Neural progenitor cell (in vitro differentiated cells): Measurements from ENCODE around the gene MRPL2. TPM values are rescaled to one million over a fixed set of nuclear protein-coding genes. Genes with fewer than 3 reads are reported as not detected.
"Not testable (repeated sequence)": the region's sequence is repeated elsewhere in the genome, so short reads cannot be mapped to it uniquely, and the experiment has no call there.

Experiments
- DNase-seq: peaks from one replicate; pipeline ENCODE4 v3.0.0-alpha.2; 2016; ENCODE audit warnings: low spot score
- H2AFZ ChIP-seq: fragments of 200-600 bp; sonication (generic); replicated peaks from 2 replicates; pipeline ENCODE4 v1.6.1; 2016; ENCODE audit warnings: antibody characterized with exemption
- H3F3A ChIP-seq: fragments of 200-600 bp; sonication (generic); 2 replicates; pipeline ENCODE4 v1.6.1; 2016; ENCODE audit warnings: antibody characterized with exemption, low read depth
- H3K27ac ChIP-seq: fragments of 200-600 bp; sonication (generic); 2 replicates; pipeline ENCODE4 v1.5.1; 2016; ENCODE audit warnings: mild to moderate bottlenecking
- H3K27me3 ChIP-seq: fragments of 200-600 bp; sonication (generic); 2 replicates; pipeline ENCODE4 v1.6.1; 2016; ENCODE audit warnings: mild to moderate bottlenecking, moderate library complexity
- H3K36me3 ChIP-seq: fragments of 200-600 bp; sonication (generic); 2 replicates; pipeline ENCODE4 v1.5.1; 2016
- H3K4me1 ChIP-seq: fragments of 200-600 bp; sonication (generic); 2 replicates; pipeline ENCODE4 v1.6.1; 2016; ENCODE audit warnings: mixed run types
- H3K4me2 ChIP-seq: fragments of 200-600 bp; sonication (generic); 2 replicates; pipeline ENCODE4 v1.6.1; 2016
- H3K4me3 ChIP-seq: fragments of 200-600 bp; sonication (generic); 2 replicates; pipeline ENCODE4 v1.5.1; 2016
- H3K79me2 ChIP-seq: fragments of 200-600 bp; sonication (generic); 2 replicates; pipeline ENCODE4 v1.6.1; 2016; ENCODE audit warnings: low read depth
- H3K9ac ChIP-seq: fragments of 200-600 bp; sonication (generic); 2 replicates; pipeline ENCODE4 v1.6.1; 2016
- H3K9me3 ChIP-seq: fragments of 200-600 bp; sonication (generic); 2 replicates; pipeline ENCODE4 v1.5.1; 2016; ENCODE audit warnings: low read depth
- H4K20me1 ChIP-seq: fragments of 200-600 bp; sonication (generic); 2 replicates; pipeline ENCODE4 v1.6.1; 2016; ENCODE audit warnings: low read depth
- H3K27ac Mint-ChIP-seq: 3 replicates; pipeline ENCODE4 v1.8.0; 2021; ENCODE audit warnings: mixed read lengths
- H3K27me3 Mint-ChIP-seq: 2 replicates; pipeline ENCODE4 v1.8.0; 2022; ENCODE audit warnings: low read depth, mild to moderate bottlenecking, inconsistent platforms, moderate library complexity, mixed read lengths; ENCODE audit not compliant: insufficient read depth
- H3K36me3 Mint-ChIP-seq: 3 replicates; pipeline ENCODE4 v1.8.0; 2021; ENCODE audit warnings: mixed read lengths
- H3K4me1 Mint-ChIP-seq: 3 replicates; pipeline ENCODE4 v1.8.0; 2021; ENCODE audit warnings: mixed read lengths
- H3K4me3 Mint-ChIP-seq: 3 replicates; pipeline ENCODE4 v1.8.0; 2021; ENCODE audit warnings: mild to moderate bottlenecking, moderate library complexity, mixed read lengths
- H3K9me3 Mint-ChIP-seq: 3 replicates; pipeline ENCODE4 v1.8.0; 2020; ENCODE audit warnings: mixed read lengths
- EZH2 ChIP-seq: fragments of 200-600 bp; sonication (generic); IDR thresholded peaks from 2 replicates; pipeline ENCODE4 v1.6.1; 2017; ENCODE audit warnings: antibody characterized with exemption, mild to moderate bottlenecking, moderate library complexity
- EZH2phosphoT487 ChIP-seq: fragments of 200-600 bp; sonication (generic); IDR thresholded peaks from 2 replicates; pipeline ENCODE4 v1.6.1; 2017; ENCODE audit warnings: antibody characterized with exemption
- total RNA-seq: library from RNA; depleted of rRNA; stranded (reverse); fragments of >200 nt; gene quantifications from 2 replicates; pipeline ENCODE4 v1.2.3, GENCODE V29; 2015; ENCODE audit warnings: low replicate concordance
- TF ChIP-seq, protein P1 (sequence below): fragments of 200-600 bp; sonication (generic); IDR thresholded peaks from 2 replicates; pipeline ENCODE4 v1.5.1; 2017; ENCODE audit warnings: antibody characterized with exemption, mild to moderate bottlenecking

Gene MRPL2
- total RNA-seq, 1 donor from 2014 or later, result 20.7 TPM

DNA sequence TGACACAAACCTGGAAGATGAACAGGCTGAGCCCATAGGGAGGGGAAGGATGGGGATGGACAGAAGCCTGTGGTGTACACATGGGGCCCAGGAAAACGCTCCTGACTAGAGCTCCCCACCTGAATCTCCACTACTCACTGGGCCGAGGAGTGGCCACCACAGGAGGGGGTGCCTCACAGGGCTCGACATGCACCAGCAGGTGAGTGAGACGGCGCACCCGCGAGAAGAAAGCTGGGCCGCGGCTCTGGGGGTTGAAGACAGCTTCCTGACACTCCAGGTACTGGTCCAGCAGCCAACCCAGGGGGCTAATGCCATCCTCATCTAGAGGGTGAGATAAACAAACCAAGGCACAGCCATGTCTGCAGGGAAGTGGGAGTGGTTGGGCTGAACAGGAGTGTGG, 15.9 kb downstream of the MRPL2 start:
- Histone ChIP-seq H3K27ac (no peak overlapping the region), H2AFZ (no peak overlapping the region), H3K4me1 (no peaks in the 10 kb centered on the region), H3K27me3 (no peaks in the 10 kb centered on the region), H3K79me2 (no peaks in the 10 kb centered on the region), H3F3A (no peaks in the 10 kb centered on the region), H4K20me1 (no peaks in the 10 kb centered on the region), H3K9ac (no peak overlapping the region), H3K36me3 (no peaks in the 10 kb centered on the region), H3K4me3 (no peak overlapping the region), H3K4me2 (no peak overlapping the region), H3K9me3 (no peaks in the 10 kb centered on the region)
- H3K27ac Mint-ChIP-seq, result no peak overlapping the region
- H3K36me3 Mint-ChIP-seq, result peaks cover 26% of the 10 kb centered on the region
- H3K4me1 Mint-ChIP-seq, result no peaks in the 10 kb centered on the region
- DNase-seq, result no peak
- H3K4me3 Mint-ChIP-seq, result no peak overlapping the region
- H3K27me3 Mint-ChIP-seq, result peaks cover 8% of the 10 kb centered on the region
- TF ChIP-seq, protein P1, sequence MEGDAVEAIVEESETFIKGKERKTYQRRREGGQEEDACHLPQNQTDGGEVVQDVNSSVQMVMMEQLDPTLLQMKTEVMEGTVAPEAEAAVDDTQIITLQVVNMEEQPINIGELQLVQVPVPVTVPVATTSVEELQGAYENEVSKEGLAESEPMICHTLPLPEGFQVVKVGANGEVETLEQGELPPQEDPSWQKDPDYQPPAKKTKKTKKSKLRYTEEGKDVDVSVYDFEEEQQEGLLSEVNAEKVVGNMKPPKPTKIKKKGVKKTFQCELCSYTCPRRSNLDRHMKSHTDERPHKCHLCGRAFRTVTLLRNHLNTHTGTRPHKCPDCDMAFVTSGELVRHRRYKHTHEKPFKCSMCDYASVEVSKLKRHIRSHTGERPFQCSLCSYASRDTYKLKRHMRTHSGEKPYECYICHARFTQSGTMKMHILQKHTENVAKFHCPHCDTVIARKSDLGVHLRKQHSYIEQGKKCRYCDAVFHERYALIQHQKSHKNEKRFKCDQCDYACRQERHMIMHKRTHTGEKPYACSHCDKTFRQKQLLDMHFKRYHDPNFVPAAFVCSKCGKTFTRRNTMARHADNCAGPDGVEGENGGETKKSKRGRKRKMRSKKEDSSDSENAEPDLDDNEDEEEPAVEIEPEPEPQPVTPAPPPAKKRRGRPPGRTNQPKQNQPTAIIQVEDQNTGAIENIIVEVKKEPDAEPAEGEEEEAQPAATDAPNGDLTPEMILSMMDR, result no peak
- TF ChIP-seq EZH2 (no peak), EZH2phosphoT487 (no peak)
- H3K9me3 Mint-ChIP-seq, result no peaks in the 10 kb centered on the region

DNA sequence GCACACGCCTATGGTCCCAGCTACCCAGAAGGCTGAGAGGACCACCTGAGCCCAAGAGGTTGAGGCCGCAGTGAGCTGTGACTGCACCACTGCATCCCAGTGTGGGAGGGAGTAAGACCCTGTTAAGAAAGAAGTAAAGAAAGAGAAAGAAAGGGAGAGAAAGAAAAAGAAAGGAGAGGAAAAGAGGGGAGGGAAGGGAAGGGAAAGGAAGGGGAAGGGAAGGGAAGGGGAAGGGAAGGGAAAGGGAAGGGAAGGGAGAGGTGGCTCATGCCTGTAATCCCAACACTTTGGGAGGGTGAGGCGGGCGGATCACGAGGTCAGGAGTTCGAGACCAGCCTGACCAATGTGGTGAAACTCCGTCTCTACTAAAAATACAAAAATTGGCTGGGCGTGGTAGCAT, 17.8 kb downstream of the MRPL2 start:
- not testable (repeated sequence) for H3K27me3 ChIP-seq, H3K27me3 Mint-ChIP-seq, H3K4me2 ChIP-seq, H3K9ac ChIP-seq, H3K27ac ChIP-seq, H3K4me3 Mint-ChIP-seq, H2AFZ ChIP-seq, H3K9me3 ChIP-seq, H3K27ac Mint-ChIP-seq, DNase-seq, H3F3A ChIP-seq, H3K9me3 Mint-ChIP-seq, H3K4me1 Mint-ChIP-seq, H3K79me2 ChIP-seq, H3K36me3 ChIP-seq, H3K4me3 ChIP-seq, H3K4me1 ChIP-seq, H4K20me1 ChIP-seq
- peaks cover 36% of the 10 kb centered on the region for H3K36me3 Mint-ChIP-seq

DNA sequence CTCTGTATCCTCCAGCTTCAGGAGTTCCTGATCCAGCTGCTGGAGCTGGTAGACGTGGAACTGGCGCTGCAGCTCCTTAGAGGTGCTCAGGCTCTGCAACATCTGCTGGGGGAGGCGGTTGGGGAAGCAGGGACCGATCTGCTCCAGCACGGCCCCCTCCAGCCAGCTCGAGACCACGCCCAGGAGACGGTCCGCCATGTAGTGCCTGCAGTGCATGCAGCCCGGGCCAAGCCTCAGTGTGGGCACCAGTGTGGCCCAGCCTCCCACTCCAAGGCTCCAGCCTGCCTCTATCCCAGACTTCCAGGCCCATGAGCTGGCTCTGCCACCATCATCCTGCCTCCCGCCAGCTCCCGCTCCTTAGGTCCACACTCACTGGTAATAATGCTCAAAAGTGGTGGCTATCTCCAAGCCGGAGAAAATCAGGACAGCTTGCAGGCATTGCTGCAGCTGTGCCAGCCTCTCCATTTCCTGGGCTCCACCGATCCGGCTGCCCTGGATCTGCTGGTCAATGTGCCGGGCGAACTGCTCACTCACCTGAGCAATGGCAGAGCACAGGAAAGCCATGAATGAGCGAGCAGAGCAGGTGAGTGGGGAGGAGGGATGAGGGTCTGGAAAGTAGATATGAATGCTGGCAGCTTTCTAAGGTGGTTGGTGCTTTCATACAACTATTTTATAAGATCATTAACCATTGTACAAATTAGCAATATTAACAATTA, 18.5 kb downstream of the MRPL2 start:
- Histone ChIP-seq H3K9ac (no peak overlapping the region), H3F3A (peaks cover 3% of the 10 kb centered on the region), H3K27ac (no peak overlapping the region), H3K4me3 (no peak overlapping the region), H3K27me3 (no peaks in the 10 kb centered on the region), H3K4me2 (no peak overlapping the region), H3K79me2 (no peaks in the 10 kb centered on the region), H3K36me3 (no peaks in the 10 kb centered on the region), H3K9me3 (no peaks in the 10 kb centered on the region), H2AFZ (no peak overlapping the region), H4K20me1 (peaks cover 3% of the 10 kb centered on the region), H3K4me1 (no peaks in the 10 kb centered on the region)
- Mint-ChIP-seq H3K4me1 (peaks cover 3% of the 10 kb centered on the region), H3K9me3 (no peaks in the 10 kb centered on the region), H3K4me3 (no peak overlapping the region), H3K36me3 (peaks cover 32% of the 10 kb centered on the region), H3K27ac (peak overlapping the region; percentile 94), H3K27me3 (peaks cover 5% of the 10 kb centered on the region)
- no peak for DNase-seq
- TF ChIP-seq EZH2 (no peak), EZH2phosphoT487 (no peak)
- TF ChIP-seq, protein P1, result no peak

DNA sequence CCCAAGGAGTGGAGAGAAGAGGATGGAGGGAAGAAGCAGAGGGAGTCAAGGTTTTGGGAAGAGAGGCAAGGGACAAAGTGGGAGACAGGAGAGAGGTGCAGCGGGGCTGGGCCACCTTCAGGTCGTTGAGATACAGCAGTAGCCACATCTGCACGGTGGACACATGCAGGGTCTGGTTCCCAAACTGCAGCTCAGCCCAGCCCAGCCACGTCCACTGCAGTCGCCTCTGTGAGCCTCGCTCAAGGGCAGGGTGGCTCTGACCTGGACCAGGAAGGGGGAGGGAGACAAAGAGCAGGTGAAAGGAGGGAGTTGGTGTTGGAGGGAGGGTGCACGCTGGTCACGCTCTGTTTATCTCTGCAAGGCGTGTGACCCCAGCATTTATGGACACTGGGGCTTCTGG, 20.5 kb downstream of the MRPL2 start:
- H3K9ac ChIP-seq, result no peak overlapping the region
- no peaks in the 10 kb centered on the region for H3K36me3 ChIP-seq
- H3K4me1 ChIP-seq, result no peaks in the 10 kb centered on the region
- no peak overlapping the region for H3K4me2 ChIP-seq
- H3K9me3 Mint-ChIP-seq, result no peaks in the 10 kb centered on the region
- no peaks in the 10 kb centered on the region for H3K27me3 ChIP-seq
- peaks cover 5% of the 10 kb centered on the region for H3K27me3 Mint-ChIP-seq
- no peaks in the 10 kb centered on the region for H3K79me2 ChIP-seq
- no peaks in the 10 kb centered on the region for H3K9me3 ChIP-seq
- H3K4me3 ChIP-seq, result no peak overlapping the region
- DNase-seq, result no peak
- H3K36me3 Mint-ChIP-seq, result peaks cover 29% of the 10 kb centered on the region
- TF ChIP-seq EZH2 (no peak), EZH2phosphoT487 (no peak)
- TF ChIP-seq, protein P1, result no peak
- peak overlapping the region; percentile 34 for H3K27ac Mint-ChIP-seq
- H3K4me1 Mint-ChIP-seq, result peaks cover 7% of the 10 kb centered on the region
- peaks cover 10% of the 10 kb centered on the region for H3F3A ChIP-seq
- no peak overlapping the region for H2AFZ ChIP-seq
- H4K20me1 ChIP-seq, result peaks cover 11% of the 10 kb centered on the region
- no peak overlapping the region for H3K4me3 Mint-ChIP-seq
- no peak overlapping the region for H3K27ac ChIP-seq
